Natural killer cell (primary cell): ENCODE results near the gene NPAS3. TPM values are rescaled to one million over a fixed set of nuclear protein-coding genes. Genes with fewer than 3 reads are reported as not detected.

Experiments used
- ATAC-seq, 3 donors: fragments of 150-1000 bp in 2 of 3; fragments of 200-7000 bp in 1 of 3; cut with Tn5 transposase; 1 replicate in 1 of 3; 2 replicates in 2 of 3; pipeline ENCODE4 v1.10.0; 2021; ENCODE audit warnings: mild to moderate bottlenecking in 2 of 3, moderate library complexity in 2 of 3
- DNase-seq, 2 donors: peaks; one replicate each; pipeline versions ENCODE4 v3.0.0 to v3.0.0-alpha.2; 2013 to 2021; ENCODE audit warnings: mixed read lengths in 1 of 2
- H3K27ac ChIP-seq: one replicate; pipeline ENCODE4 v1.5.1; 2013; ENCODE audit warnings: mild to moderate bottlenecking, low read length
- H3K27me3 ChIP-seq: one replicate; pipeline ENCODE4 v1.6.1; 2013; ENCODE audit warnings: low read length; ENCODE audit not compliant: control insufficient read depth, insufficient read depth
- H3K36me3 ChIP-seq: one replicate; pipeline ENCODE4 v1.6.1; 2013; ENCODE audit warnings: low read length; ENCODE audit not compliant: control insufficient read depth, insufficient read depth
- H3K4me1 ChIP-seq: one replicate; pipeline ENCODE4 v1.6.1; 2013; ENCODE audit warnings: low read length; ENCODE audit not compliant: control insufficient read depth, insufficient read depth
- H3K4me3 ChIP-seq: one replicate; pipeline ENCODE4 v1.5.1; 2013; ENCODE audit warnings: low read length
- H3K9me3 ChIP-seq: one replicate; pipeline ENCODE4 v1.6.1; 2013; ENCODE audit warnings: low read length; ENCODE audit not compliant: control insufficient read depth, insufficient read depth
- H3K27ac Mint-ChIP-seq, 2 donors: one replicate each; pipeline ENCODE4 v1.8.0; 2022; ENCODE audit warnings: mild to moderate bottlenecking in 2 of 2, mixed read lengths in 2 of 2, moderate library complexity in 1 of 2
- H3K27me3 Mint-ChIP-seq, 2 donors: one replicate each; pipeline ENCODE4 v1.8.0; 2022; ENCODE audit warnings: low read depth in 2 of 2, mixed read lengths in 2 of 2
- H3K36me3 Mint-ChIP-seq: one replicate; pipeline ENCODE4 v1.8.0; 2022; ENCODE audit warnings: mixed read lengths
- H3K4me1 Mint-ChIP-seq, 2 donors: one replicate each; pipeline ENCODE4 v1.8.0; 2022; ENCODE audit warnings: mixed read lengths in 2 of 2
- H3K4me3 Mint-ChIP-seq: one replicate; pipeline ENCODE4 v1.8.0; 2022; ENCODE audit warnings: mild to moderate bottlenecking, moderate library complexity, mixed read lengths
- H3K9me3 Mint-ChIP-seq, 2 donors: one replicate each; pipeline ENCODE4 v1.8.0; 2022; ENCODE audit warnings: mixed read lengths in 2 of 2
- CTCF ChIP-seq: fragments of 200-600 bp; IDR thresholded peaks from one replicate; pipeline ENCODE4 v1.8.0; 2022; ENCODE audit warnings: antibody characterized with exemption
- WGBS: methylation state at CpG from one replicate; pipeline ENCODE4 v1.1.7; 2013; ENCODE audit warnings: missing lambda C conversion rate; ENCODE audit not compliant: insufficient coverage; 5-methylcytosine and 5-hydroxymethylcytosine counted together
- intact Hi-C: fragments of 100-400 bp; cut with micrococcal nuclease; formaldehyde crosslinking; loops from one replicate; pipeline ENCODE4 v1.14.2; 2022
- total RNA-seq, 4 donors: library from RNA; stranded (reverse); fragments of 120-200 nt in 1 of 4; gene quantifications; one replicate each; pipeline versions ENCODE4 v1.2.3 to v1.2.4, GENCODE V29; 2013 to 2022

Gene NPAS3
- total RNA-seq, 3 donors from 2014 or later (not counting 1 experiment from before 2014, with no cell fraction given), result not detected

GRCh38 chr14:33682760-33683159 lies 744.1 kb downstream of the NPAS3 start:
- ATAC-seq, result no peak

GRCh38 chr14:33685026-33685425 lies 746.3 kb downstream of the NPAS3 start:
- DNase-seq (no peak), ATAC-seq (no peak)
- H3K27me3 ChIP-seq, result no peaks in the 10 kb centered on the region
- H3K27ac ChIP-seq, result no peak overlapping the region
- H3K4me3 Mint-ChIP-seq, result no peak overlapping the region
- intact Hi-C loops, result no loop called here
- no peaks in the 10 kb centered on the region for H3K4me1 ChIP-seq
- H3K36me3 ChIP-seq, result no peaks in the 10 kb centered on the region
- no peak for TF ChIP-seq CTCF
- H3K9me3 ChIP-seq, result no peaks in the 10 kb centered on the region
- H3K9me3 Mint-ChIP-seq, result peaks cover 0 to 2% of the 10 kb centered on the region in 2 donors
- no peaks in the 10 kb centered on the region for H3K36me3 Mint-ChIP-seq
- H3K27me3 Mint-ChIP-seq, result no peaks in the 10 kb centered on the region
- no peaks in the 10 kb centered on the region for H3K4me1 Mint-ChIP-seq
- WGBS, result 88% methylated on average over 9 of the region's 9 CpGs
- no peak overlapping the region for H3K4me3 ChIP-seq
- H3K27ac Mint-ChIP-seq, result no peak overlapping the region

More at GRCh38 chr14:33682760-33683159, 744.1 kb downstream of the NPAS3 start:
- H3K9me3 ChIP-seq, result no peaks in the 10 kb centered on the region
- H3K27me3 ChIP-seq, result no peaks in the 10 kb centered on the region
- Mint-ChIP-seq H3K4me1 (no peaks in the 10 kb centered on the region), H3K36me3 (no peaks in the 10 kb centered on the region), H3K9me3 (peaks cover 2% of the 10 kb centered on the region in 2 donors), H3K27ac (no peak overlapping the region), H3K27me3 (no peaks in the 10 kb centered on the region), H3K4me3 (no peak overlapping the region)
- H3K27ac ChIP-seq, result no peak overlapping the region
- no peak for TF ChIP-seq CTCF
- DNase-seq, result no peak
- no peaks in the 10 kb centered on the region for H3K36me3 ChIP-seq
- WGBS, result 87% methylated on average over 4 of the region's 4 CpGs
- intact Hi-C loops, result no loop called here
- H3K4me3 ChIP-seq, result no peak overlapping the region
- no peaks in the 10 kb centered on the region for H3K4me1 ChIP-seq

GRCh38 chr14:33685698-33686097 lies 747.0 kb downstream of the NPAS3 start:
- no peak for TF ChIP-seq CTCF
- H3K36me3 Mint-ChIP-seq, result no peaks in the 10 kb centered on the region
- peaks cover 0 to 2% of the 10 kb centered on the region in 2 donors for H3K9me3 Mint-ChIP-seq
- H3K27me3 ChIP-seq, result no peaks in the 10 kb centered on the region
- no peak overlapping the region for H3K27ac Mint-ChIP-seq
- 100% methylated on average over 1 of the region's 1 CpG for WGBS
- H3K36me3 ChIP-seq, result no peaks in the 10 kb centered on the region
- H3K4me1 Mint-ChIP-seq, result no peaks in the 10 kb centered on the region
- H3K27ac ChIP-seq, result no peak overlapping the region
- no peaks in the 10 kb centered on the region for H3K9me3 ChIP-seq
- no peak for ATAC-seq
- H3K4me1 ChIP-seq, result no peaks in the 10 kb centered on the region
- no peak for DNase-seq
- intact Hi-C loops, result no loop called here
- H3K27me3 Mint-ChIP-seq, result no peaks in the 10 kb centered on the region
- no peak overlapping the region for H3K4me3 ChIP-seq
- no peak overlapping the region for H3K4me3 Mint-ChIP-seq

- peaks cover 0 to 2% of the 10 kb centered on the region in 2 donors for H3K9me3 Mint-ChIP-seq
- no peaks in the 10 kb centered on the region for H3K36me3 ChIP-seq
- H3K27me3 Mint-ChIP-seq, result no peaks in the 10 kb centered on the region
- H3K4me1 ChIP-seq, result no peaks in the 10 kb centered on the region
- H3K4me3 ChIP-seq, result no peak overlapping the region
- H3K4me3 Mint-ChIP-seq, result no peak overlapping the region
- 77% methylated on average over 2 of the region's 3 CpGs for WGBS
- H3K27ac ChIP-seq, result no peak overlapping the region
- H3K9me3 ChIP-seq, result no peaks in the 10 kb centered on the region
- no peak overlapping the region for H3K27ac Mint-ChIP-seq
- H3K36me3 Mint-ChIP-seq, result no peaks in the 10 kb centered on the region
- TF ChIP-seq CTCF, result no peak
- ATAC-seq, result no peak
- intact Hi-C loops, result no loop called here
- H3K27me3 ChIP-seq, result no peaks in the 10 kb centered on the region
- DNase-seq, result no peak
- H3K4me1 Mint-ChIP-seq, result no peaks in the 10 kb centered on the region
Observed at GRCh38 chr14:33686218-33686617, 747.5 kb downstream of the NPAS3 start.
